DOHH2 (cell line): Measurements from ENCODE around the gene SH3RF3.

Experiments
- H3F3A ChIP-seq: fragments of 200-600 bp; sonication (generic), shearing (Covaris generic); 2 replicates; pipeline ENCODE4 v1.6.0; 2016; ENCODE audit warnings: antibody characterized with exemption, mild to moderate bottlenecking; ENCODE audit not compliant: control insufficient read depth, insufficient read depth
- H3K27ac ChIP-seq: fragments of 200-600 bp; sonication (generic); 2 replicates; pipeline ENCODE4 v1.5.1; 2014; ENCODE audit warnings: low read depth, mild to moderate bottlenecking, low read length, moderate library complexity
- H3K27me3 ChIP-seq: fragments of 200-600 bp; sonication (generic); 2 replicates; pipeline ENCODE4 v1.6.1; 2014; ENCODE audit warnings: mild to moderate bottlenecking, low read length, mixed read lengths; ENCODE audit not compliant: control insufficient read depth
- H3K36me3 ChIP-seq: fragments of 200-600 bp; sonication (generic); 2 replicates; pipeline ENCODE4 v1.6.1; 2014; ENCODE audit warnings: mild to moderate bottlenecking, low read length, moderate library complexity, mixed read lengths; ENCODE audit not compliant: control insufficient read depth
- H3K4me1 ChIP-seq: fragments of 200-600 bp; sonication (generic); 2 replicates; pipeline ENCODE4 v1.6.1; 2014; ENCODE audit warnings: mild to moderate bottlenecking, low read length, mixed read lengths; ENCODE audit not compliant: control insufficient read depth
- H3K4me2 ChIP-seq: fragments of 200-600 bp; sonication (generic); 2 replicates; pipeline ENCODE4 v1.6.0; 2014; ENCODE audit warnings: mild to moderate bottlenecking, low read length, moderate library complexity
- H3K4me3 ChIP-seq: fragments of 200-600 bp; sonication (generic); 2 replicates; pipeline ENCODE4 v1.5.1; 2014; ENCODE audit warnings: mild to moderate bottlenecking, low read length, mixed read lengths
- H3K79me2 ChIP-seq: fragments of 200-600 bp; sonication (generic); 2 replicates; pipeline ENCODE4 v1.6.1; 2014; ENCODE audit warnings: mild to moderate bottlenecking, low read length, mixed read lengths; ENCODE audit not compliant: control insufficient read depth
- H3K9me2 ChIP-seq: fragments of 200-600 bp; sonication (generic); replicated peaks from 2 replicates; pipeline ENCODE4 v1.6.1; 2014; ENCODE audit warnings: mild to moderate bottlenecking, low read length, mixed read lengths; ENCODE audit not compliant: control insufficient read depth
- H3K9me3 ChIP-seq: fragments of 200-600 bp; sonication (generic); 2 replicates; pipeline ENCODE4 v1.6.1; 2014; ENCODE audit warnings: antibody characterized with exemption, low read length, mixed read lengths; ENCODE audit not compliant: control insufficient read depth, insufficient read depth
- H4K20me1 ChIP-seq: fragments of 200-600 bp; sonication (generic); 2 replicates; pipeline ENCODE4 v1.6.0; 2014; ENCODE audit warnings: low read depth, mild to moderate bottlenecking, antibody characterized with exemption, low read length, moderate library complexity; ENCODE audit not compliant: control insufficient read depth, insufficient read depth
- CTCF ChIP-seq: fragments of 200-600 bp; sonication (generic); IDR thresholded peaks from one replicate; pipeline ENCODE4 v1.5.1; 2014; ENCODE audit warnings: antibody characterized with exemption, mild to moderate bottlenecking, low read depth, low read length; ENCODE audit not compliant: poor library complexity, severe bottlenecking
- EZH2phosphoT487 ChIP-seq: fragments of 200-600 bp; sonication (generic); IDR thresholded peaks from 2 replicates; pipeline ENCODE4 v1.6.1; 2017; ENCODE audit warnings: borderline replicate concordance, mild to moderate bottlenecking, antibody characterized with exemption, low read length, moderate library complexity, mixed read lengths

The SH3RF3 gene

GRCh38 chr2:109460553-109461324 is 331.7 kb downstream of the SH3RF3 start:
- Histone ChIP-seq H3K4me2 (no peak overlapping the region), H3K27me3 (peaks cover 12% of the 10 kb centered on the region), H3K36me3 (no peaks in the 10 kb centered on the region), H3K9me3 (no peaks in the 10 kb centered on the region), H3K4me1 (no peaks in the 10 kb centered on the region), H3K9me2 (no peaks in the 10 kb centered on the region), H3F3A (no peaks in the 10 kb centered on the region), H3K27ac (no peak overlapping the region), H3K79me2 (no peaks in the 10 kb centered on the region), H4K20me1 (no peaks in the 10 kb centered on the region), H3K4me3 (no peak overlapping the region)
- TF ChIP-seq EZH2phosphoT487 = no peak
- no peak for TF ChIP-seq CTCF

GRCh38 chr2:109463236-109463635 is 334.2 kb downstream of the SH3RF3 start:
- Histone ChIP-seq H3F3A (no peaks in the 10 kb centered on the region), H3K4me1 (no peaks in the 10 kb centered on the region), H3K4me3 (no peak overlapping the region), H3K9me3 (no peaks in the 10 kb centered on the region), H4K20me1 (no peaks in the 10 kb centered on the region), H3K27ac (no peak overlapping the region), H3K27me3 (peaks cover 2% of the 10 kb centered on the region), H3K4me2 (no peak overlapping the region), H3K79me2 (no peaks in the 10 kb centered on the region), H3K9me2 (no peaks in the 10 kb centered on the region), H3K36me3 (no peaks in the 10 kb centered on the region)
- TF ChIP-seq CTCF = no peak
- no peak for TF ChIP-seq EZH2phosphoT487

- H3K9me2 ChIP-seq = no peaks in the 10 kb centered on the region
- H3F3A ChIP-seq = no peaks in the 10 kb centered on the region
- no peaks in the 10 kb centered on the region for H3K79me2 ChIP-seq
- H3K4me1 ChIP-seq = no peaks in the 10 kb centered on the region
- no peaks in the 10 kb centered on the region for H3K27me3 ChIP-seq
- no peak for TF ChIP-seq CTCF
- no peak for TF ChIP-seq EZH2phosphoT487
- no peak overlapping the region for H3K4me3 ChIP-seq
- no peaks in the 10 kb centered on the region for H3K9me3 ChIP-seq
- no peaks in the 10 kb centered on the region for H4K20me1 ChIP-seq
- no peaks in the 10 kb centered on the region for H3K36me3 ChIP-seq
- no peak overlapping the region for H3K27ac ChIP-seq
- H3K4me2 ChIP-seq = no peak overlapping the region
Observed at GRCh38 chr2:109463891-109464290, 334.9 kb downstream of the SH3RF3 start.
